Umbilical cord (tissue), 2 donors: Measurements from ENCODE around the gene LHX6. TPM values are rescaled to one million over a fixed set of nuclear protein-coding genes. Genes with fewer than 3 reads are reported as not detected.
A peak's percentile ranks its signal among the peaks of the same experiment; 100 is the strongest.

Experiments used
- DNase-seq: peaks from one replicate; pipeline ENCODE4 v3.0.0-alpha.2; 2015; ENCODE audit warnings: low spot score
- total RNA-seq: library from RNA; depleted of rRNA; stranded (reverse); fragments of >200 nt; gene quantifications from one replicate; pipeline ENCODE4 v1.2.3, GENCODE V29; 2014; ENCODE audit warnings: low replicate concordance; ENCODE audit not compliant: insufficient read depth

The LHX6 gene
- total RNA-seq, 1 donor from 2014 or later: 0.72 TPM

GRCh38 chr9:122234022-122234748, 5.4 kb upstream of the LHX6 start:
- DNase-seq: no peak

- no peak for DNase-seq
Measured at GRCh38 chr9:122232796-122233306, 4.1 kb upstream of the LHX6 start.

DNA sequence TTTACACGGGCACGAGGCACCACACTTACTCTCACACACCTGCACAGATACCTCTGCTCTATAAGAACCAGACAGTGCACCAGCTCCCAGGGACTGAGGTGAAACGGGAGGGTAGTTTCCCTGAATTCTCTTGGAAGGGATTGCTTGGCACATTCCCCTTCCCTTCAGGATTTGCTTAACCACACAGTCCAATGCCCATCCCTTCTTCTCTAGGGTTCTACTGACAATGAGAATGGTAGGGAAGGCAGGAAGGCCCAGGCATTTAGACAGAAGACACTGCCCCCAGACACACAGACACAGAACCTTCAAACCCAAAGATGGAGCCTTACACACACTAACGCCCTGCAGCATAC, 704 bp upstream of the LHX6 start:
- no peak for DNase-seq

- no peak for DNase-seq
Measured at GRCh38 chr9:122228191-122228567, 578 bp downstream of the LHX6 start.

- DNase-seq: no peak
Measured at GRCh38 chr9:122227575-122227900, 1.2 kb downstream of the LHX6 start.

DNA sequence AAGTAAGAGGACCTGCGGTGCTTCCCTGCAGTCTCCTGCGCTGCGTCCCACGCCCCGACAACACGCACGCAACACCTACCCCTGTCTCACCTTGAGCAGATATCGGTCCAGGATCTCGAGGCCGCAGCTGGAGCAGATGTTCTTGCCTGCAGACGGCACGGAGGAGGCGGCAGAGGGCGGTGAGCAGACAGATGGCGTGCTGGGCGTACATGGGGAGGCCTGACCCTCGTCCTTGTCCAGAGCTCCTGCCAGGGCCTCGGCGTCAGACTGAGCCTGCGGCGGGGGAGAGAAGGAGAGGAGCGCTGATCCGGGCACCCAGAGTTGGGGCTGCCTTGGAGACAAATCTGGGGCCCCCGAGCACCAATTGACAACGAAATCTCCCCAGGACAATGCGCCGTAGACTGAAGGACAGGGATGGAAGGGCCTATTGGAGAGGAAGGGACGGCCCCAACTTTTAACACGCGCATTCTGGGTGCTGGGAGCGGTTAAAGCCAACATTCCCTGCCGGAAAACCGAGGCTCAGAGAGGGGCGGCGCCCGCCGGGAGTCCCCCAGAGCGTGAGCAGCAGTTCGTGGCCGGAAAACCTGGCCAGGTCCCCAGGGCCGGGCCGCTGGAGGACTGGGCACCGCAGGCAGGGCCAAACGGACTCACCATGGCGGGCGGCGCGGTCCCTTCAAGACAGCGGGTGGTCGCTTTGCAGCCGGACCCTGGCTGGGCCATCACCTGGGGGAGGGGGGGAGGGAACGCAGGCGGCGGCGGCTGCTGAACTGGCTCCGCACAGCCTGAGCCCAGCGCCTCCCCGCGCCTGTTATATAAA, 1.8 kb downstream of the LHX6 start:
- no peak for DNase-seq

DNA sequence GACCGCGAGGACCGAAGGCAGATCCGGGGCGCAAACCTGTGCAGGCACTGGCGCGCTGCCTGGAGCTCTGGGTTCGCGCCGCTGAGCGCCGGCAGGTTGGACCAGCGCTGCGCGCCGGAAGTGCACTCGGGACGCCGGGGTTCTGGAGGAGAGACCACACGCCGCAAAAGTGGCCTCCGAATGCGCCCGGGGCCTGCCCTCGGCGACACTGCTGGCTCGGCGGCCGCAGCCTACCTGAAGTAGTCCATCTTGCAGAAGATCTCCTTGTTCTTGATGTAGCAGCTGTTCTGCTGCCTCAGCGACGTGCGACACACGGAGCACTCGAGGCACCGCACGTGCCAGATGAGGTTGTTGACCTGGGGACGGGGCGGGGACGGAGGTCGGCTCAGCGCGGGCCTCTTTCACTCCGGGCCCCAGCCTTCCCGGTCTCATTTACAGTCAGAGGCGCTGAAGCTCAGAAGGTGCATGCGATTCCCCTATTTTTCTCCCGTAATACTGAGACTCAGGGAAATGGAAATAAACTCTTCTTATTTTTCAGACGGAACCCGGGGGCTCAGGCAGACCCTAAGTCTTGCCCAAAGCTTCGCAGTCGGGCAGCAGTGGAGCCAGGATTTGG, 2.5 kb downstream of the LHX6 start:
- no peak for DNase-seq

GRCh38 chr9:122225312-122226141, 3.2 kb downstream of the LHX6 start:
- DNase-seq: no peak

- DNase-seq: no peak
Measured at GRCh38 chr9:122223435-122223834, 5.3 kb downstream of the LHX6 start.

GRCh38 chr9:122222791-122223190, 6.0 kb downstream of the LHX6 start:
- no peak for DNase-seq

GRCh38 chr9:122221183-122221811, 7.5 kb downstream of the LHX6 start:
- no peak for DNase-seq

- DNase-seq: no peak
Measured at GRCh38 chr9:122220673-122221182, 8.0 kb downstream of the LHX6 start.

- DNase-seq: peak; percentile 38
Measured at GRCh38 chr9:122219856-122220672, 8.7 kb downstream of the LHX6 start.

DNA sequence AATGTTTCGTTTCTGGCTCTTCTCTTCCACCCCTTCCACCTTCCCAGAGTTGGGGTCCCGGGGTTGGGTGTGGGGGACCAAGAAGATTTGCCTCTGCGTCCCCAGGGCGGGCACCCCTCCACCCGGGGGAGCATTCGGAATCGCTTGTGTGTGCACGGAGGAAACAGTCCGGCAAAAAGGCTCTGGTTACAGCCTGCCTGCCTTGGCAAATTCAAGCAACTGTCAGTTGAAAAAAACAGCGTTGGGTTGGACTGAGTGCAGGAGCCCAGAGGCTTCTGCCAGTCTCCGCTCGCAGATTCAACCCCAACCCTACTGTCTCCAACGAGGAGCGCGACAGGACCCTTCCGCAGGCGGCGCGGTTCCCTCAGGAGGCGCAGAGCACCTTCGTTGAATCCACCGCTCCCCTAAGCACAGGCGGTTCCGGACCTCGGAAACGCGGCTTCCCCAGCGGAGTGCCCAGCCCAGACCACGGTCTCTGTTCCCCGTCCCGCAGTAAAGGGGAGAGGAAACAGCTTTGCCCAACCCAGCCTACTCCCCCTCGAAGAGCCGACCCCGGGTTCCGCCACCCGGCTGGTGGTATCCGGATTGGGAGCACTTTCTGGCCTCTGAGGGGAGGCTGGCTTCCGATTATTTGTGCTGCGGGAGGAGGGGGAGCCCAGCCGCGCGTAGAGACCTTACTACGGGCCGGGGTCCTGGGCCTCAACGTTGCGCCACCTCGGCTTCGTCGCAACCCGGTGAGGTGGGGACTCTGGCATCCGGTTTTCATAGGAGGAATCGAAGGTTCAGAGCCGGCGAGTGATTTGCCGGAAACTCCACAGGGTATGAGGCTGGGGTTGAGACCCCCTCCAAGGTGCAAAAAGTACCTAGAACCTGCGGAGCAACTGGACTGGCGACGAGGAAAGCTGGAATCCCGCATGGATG, 9.6 kb downstream of the LHX6 start:
- no peak for DNase-seq

DNA sequence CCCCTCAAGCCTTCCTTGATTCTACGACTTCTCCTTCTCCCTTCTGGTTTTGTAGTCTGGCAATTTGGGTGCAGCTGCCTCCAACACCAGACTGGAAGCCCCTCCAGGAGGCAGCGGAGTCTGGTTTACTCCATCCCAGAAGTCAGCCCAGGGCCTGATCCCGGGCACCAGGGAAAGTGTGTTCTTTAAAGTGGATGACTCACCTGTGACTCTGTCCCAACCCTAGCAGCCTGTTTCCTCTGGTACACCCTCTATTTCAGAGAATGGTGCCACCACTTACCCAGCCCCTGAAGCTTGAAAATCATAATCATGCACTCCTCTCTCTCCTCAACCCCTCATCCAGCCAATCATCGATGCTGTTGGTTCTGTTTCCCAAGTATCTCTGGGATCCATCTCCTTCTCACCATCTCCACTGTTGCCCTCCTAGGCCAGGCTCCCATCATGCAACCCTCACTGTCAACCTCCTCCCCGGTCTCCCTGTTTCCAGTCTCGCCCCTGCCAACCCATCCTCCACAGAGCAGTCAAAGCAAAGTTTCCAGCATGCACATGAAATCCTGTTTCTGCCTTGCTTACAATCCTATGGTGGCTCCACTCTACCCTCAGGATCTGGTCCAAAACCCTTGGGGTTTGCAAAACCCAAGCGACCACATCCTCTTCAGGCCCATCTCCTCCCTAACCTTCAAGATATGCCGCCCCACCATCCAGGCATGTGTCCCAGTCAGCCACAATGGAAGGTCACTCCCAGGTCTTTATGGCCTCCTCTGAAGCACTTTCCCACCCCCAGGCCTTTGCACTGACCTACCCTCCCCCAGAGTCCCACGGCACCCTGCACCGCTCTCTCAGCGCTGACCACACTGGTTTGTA, 10.5 kb downstream of the LHX6 start:
- no peak for DNase-seq

DNA sequence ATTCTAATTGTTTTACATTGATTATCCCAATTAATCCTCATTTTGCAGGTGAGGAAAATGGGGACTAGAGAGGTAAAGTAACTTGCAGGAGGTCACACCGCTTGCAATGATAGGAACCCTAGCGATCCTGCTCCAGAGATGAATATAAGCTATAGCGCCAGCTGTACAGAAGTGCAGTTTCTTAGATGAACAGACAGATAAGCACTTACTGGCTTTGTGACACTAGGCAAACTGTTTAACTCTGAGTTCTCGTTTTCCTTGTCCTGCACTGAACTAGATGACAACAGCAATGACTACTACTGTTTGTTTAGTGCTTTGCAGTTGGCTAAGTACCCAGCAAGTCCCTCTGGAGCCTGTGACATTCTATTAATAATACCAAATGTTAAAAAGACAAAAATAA, 11.1 kb downstream of the LHX6 start:
- DNase-seq: no peak

DNA sequence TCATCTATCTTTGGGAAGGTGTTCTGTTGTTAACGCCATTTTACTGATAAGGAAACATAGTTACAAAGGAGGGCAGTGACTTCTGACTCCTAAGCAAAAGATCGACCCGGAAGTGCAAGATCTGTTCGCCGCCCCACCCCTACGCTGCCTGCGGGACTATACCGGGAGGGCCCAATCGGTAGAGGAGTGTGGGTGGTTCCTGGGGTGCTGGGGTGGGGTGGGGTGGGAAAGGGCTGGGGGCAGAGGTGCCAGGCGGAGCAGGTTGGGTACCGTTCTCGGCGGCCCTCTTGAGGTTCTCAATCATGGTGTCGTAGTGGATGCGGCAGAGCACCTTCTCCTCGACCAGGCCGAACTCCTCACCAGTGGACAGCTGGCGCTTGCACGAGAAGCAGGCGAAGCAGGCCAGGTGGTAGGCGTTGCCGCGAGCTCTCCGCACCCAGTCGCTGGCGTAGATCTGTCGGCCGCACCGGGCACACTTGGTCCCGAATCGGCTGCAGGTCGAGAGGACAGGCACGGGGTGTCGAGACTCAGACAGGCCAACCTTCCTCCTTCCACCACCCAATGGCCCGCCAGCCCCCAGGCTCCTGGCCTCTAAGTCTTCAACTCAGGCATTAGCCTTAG, 11.8 kb downstream of the LHX6 start:
- DNase-seq: no peak
